ENCODE results near the gene NEUROG1.

Gene NEUROG1

DNA sequence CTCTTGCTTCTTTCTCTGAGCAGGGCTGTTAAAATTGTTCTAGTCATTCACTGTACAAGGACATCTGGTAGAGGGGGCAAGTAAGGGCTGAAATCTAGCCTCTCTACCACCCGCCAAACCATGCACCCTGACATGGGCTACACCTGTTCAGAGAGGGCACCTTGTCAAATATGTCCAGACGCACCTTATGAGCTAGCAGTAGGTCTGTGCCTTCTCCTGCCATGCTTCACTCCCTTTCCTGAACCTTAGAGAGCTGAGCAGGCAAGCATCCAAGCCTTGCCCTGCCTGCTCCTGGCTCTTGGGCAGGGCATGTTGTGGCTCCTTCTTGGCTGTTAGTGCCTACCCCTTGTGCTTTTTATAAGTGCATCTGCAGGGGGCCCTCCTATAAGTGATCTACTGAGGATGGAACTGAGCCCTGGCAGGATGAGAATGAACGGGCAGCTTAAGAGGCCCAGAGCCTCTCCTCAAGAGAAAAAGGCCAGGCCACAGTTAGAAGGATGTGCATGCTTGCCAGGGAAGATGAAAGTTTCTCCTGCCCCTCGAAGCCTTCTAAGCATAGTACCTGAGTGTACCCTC is 3.8 kb upstream of the NEUROG1 start:
- TF ChIP-seq, protein P1, sequence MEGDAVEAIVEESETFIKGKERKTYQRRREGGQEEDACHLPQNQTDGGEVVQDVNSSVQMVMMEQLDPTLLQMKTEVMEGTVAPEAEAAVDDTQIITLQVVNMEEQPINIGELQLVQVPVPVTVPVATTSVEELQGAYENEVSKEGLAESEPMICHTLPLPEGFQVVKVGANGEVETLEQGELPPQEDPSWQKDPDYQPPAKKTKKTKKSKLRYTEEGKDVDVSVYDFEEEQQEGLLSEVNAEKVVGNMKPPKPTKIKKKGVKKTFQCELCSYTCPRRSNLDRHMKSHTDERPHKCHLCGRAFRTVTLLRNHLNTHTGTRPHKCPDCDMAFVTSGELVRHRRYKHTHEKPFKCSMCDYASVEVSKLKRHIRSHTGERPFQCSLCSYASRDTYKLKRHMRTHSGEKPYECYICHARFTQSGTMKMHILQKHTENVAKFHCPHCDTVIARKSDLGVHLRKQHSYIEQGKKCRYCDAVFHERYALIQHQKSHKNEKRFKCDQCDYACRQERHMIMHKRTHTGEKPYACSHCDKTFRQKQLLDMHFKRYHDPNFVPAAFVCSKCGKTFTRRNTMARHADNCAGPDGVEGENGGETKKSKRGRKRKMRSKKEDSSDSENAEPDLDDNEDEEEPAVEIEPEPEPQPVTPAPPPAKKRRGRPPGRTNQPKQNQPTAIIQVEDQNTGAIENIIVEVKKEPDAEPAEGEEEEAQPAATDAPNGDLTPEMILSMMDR (IDR thresholded peaks at IDR 0.05; ENCODE audit: low read depth, low read length): no peak
- no peak for DNase-seq (ENCODE audit: low read depth, low spot score)
- no peak overlapping the region for H3K4me3 ChIP-seq (ENCODE audit: low read depth, low read length)
- in situ Hi-C loops (cut with HindIII; ENCODE audit: low sequenced_read_pairs): no loop called here

DNA sequence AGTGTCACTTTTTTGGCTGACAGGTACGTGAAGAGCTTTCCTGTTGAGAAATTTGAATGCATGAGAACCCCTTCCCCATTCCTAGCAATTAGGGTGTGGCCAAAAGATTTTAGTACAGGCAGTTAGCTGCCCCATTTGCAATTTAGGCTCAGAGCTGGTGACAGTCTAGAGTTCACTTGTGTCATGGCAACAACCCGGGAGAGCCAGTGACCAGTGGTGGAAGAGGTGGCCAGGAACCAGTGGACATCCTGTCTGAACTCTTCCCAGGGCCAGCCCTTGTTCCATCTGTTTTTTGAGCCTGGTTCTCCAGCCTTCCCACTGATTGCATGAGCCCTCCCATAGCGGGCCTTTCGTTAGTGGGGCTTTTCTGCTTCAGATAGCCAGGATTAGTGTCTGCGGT is 2.5 kb upstream of the NEUROG1 start:
- TF ChIP-seq, protein P1 (IDR thresholded peaks at IDR 0.05; ENCODE audit: low read depth, low read length): no peak
- in situ Hi-C loops (cut with HindIII; ENCODE audit: low sequenced_read_pairs): no loop called here
- H3K4me3 ChIP-seq (ENCODE audit: low read depth, low read length): no peak overlapping the region
- no peak for DNase-seq (ENCODE audit: low read depth, low spot score)

DNA sequence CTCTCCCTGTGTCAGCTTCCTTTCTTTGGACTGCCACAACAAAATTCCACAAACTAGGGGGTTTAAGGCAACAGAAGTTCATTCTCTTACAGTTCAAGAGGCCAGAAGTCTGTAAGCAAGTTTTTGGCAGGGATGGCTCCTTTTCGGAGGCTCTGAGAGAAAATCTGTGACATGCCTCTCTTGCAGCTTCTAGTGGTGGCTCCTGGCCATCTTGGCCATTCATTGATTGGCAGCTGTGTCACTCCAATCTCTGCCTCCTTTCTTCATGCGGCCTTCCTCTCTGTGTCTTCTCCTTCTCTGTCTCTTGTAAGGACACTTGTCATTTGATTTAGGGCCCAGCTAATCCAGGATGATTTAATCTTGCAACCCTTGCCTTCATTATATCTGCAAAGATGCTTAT is 2.0 kb upstream of the NEUROG1 start:
- TF ChIP-seq, protein P1 (IDR thresholded peaks at IDR 0.05; ENCODE audit: low read depth, low read length): no peak
- H3K4me3 ChIP-seq (ENCODE audit: low read depth, low read length): no peak overlapping the region
- no peak for DNase-seq (ENCODE audit: low read depth, low spot score)
- in situ Hi-C loops (cut with HindIII; ENCODE audit: low sequenced_read_pairs): no loop called here

DNA sequence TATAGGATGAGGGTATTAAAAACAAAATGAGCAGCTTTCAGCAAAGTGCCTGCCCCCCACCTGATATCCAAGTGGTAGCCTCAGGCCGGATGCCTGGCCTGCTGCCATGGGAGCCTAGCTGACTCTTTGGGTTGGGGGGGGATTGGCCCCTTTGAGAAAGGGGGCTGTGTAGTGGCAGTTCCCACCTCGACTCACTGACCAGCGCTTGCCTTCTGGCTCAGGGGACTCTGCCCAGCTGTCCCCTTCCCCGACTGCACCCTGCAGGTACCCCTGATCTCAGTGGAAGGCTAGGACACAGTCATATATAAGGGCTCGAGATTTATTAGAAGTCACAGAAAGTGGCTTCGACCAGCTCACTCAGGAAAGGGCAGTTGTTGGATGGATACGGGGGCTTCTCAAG is 1.5 kb upstream of the NEUROG1 start:
- no peak for DNase-seq (ENCODE audit: low read depth, low spot score)
- H3K4me3 ChIP-seq (ENCODE audit: low read depth, low read length): no peak overlapping the region
- TF ChIP-seq, protein P1 (IDR thresholded peaks at IDR 0.05; ENCODE audit: low read depth, low read length): no peak
- in situ Hi-C loops (cut with HindIII; ENCODE audit: low sequenced_read_pairs): no loop called here

DNA sequence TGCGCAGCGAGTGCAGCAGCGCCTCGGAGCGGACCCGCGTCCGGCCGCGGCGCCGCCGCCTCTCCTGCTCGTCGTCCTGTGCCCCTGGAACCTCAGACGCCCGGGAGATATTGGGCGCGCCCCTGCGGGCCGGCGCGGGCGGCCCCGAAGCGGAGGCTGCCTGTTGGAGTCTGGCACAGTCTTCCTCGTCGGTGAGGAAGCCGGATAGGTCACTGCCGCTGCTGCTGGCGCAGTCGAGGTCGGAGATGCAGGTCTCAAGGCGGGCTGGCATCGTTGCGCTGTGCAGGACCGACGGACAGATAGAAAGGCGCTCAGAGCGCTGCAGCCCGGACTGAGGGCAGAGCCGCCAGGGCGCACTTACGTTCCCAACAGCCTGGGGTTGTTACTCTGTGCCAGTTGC is 344 bp downstream of the NEUROG1 start:
- H3K4me3 ChIP-seq (ENCODE audit: low read depth, low read length): no peak overlapping the region
- DNase-seq (ENCODE audit: low read depth, low spot score): no peak
- in situ Hi-C loops (cut with HindIII; ENCODE audit: low sequenced_read_pairs): no loop called here
- TF ChIP-seq, protein P1 (IDR thresholded peaks at IDR 0.05; ENCODE audit: low read depth, low read length): no peak

DNA sequence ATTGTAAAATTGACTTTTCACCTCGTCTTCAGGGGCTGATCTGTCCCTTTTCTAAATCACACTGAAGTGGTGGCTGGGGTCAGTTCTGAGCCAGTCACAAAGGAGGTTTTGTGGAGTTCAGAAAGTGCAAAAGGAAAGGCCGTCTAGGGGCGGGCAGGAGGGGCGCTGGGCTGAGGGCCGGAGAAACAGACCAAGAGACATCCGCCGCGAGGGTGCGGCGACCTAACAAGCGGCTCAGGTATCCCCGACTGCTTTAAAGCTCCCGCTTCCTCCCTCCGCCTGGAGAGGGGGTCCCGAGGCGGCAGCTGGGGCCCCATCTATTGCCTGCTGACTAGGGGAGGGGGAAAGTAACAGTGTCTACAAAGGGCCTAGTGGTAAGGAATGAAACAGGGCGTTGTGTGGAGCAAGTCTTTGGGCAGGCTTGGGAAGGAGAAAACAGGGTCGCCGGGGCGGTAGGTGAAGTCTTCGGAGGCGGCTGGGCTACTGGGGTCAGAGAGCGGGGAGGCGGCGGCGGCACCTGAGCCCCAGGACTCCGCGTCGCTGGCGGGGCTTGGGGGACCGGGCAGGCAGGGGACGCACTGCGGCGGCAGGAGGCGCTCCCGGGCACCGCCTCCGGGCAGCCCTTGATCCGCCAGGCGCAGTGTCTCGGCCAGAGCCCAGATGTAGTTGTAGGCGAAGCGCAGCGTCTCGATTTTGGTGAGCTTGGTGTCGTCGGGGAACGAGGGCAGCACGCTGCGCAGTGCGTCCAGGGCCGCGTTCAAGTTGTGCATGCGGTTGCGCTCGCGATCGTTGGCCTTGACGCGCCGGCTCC is 950 bp downstream of the NEUROG1 start:
- no peak for DNase-seq (ENCODE audit: low read depth, low spot score)

More for the DNA sequence above, 950 bp downstream of the NEUROG1 start:
- TF ChIP-seq, protein P1 (IDR thresholded peaks at IDR 0.05; ENCODE audit: low read depth, low read length): no peak
- H3K4me3 ChIP-seq (ENCODE audit: low read depth, low read length): no peak overlapping the region
- in situ Hi-C loops (cut with HindIII; ENCODE audit: low sequenced_read_pairs): no loop called here
